HG02943 (cell line): Measurements from ENCODE around the gene ST7L.

Experiments
- ATAC-seq: cut with Tn5 transposase; IDR thresholded peaks from one replicate; pipeline ENCODE4 v1.9.1; 2021; ENCODE audit warnings: mild to moderate bottlenecking, low read depth, moderate library complexity; ENCODE audit not compliant: unreplicated experiment

ST7L gene

GRCh38 chr1:112554411-112554810 lies 64.5 kb downstream of the ST7L start:
- ATAC-seq, result no peak

GRCh38 chr1:112549590-112549989 lies 69.4 kb downstream of the ST7L start:
- no peak for ATAC-seq

DNA sequence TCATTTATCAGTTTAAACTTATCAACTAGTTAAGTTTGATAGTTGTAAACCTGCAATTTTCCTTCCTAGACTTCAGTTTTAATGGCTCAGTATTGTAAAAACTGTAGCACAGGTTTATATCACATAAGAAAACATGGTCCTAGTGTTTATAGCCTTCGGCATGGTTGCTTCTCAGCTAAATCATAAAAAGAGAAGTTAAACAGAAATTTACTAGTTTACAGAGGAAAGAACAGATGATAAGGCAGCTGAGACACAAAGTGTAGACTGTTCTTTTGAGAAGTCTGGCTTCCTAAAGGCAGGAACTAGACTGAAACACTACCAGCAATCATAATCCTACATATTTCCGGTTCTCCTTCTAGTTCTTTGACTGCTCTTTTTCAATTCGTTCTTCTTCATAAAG lies 70.4 kb downstream of the ST7L start:
- ATAC-seq, result no peak

- no peak for ATAC-seq
These were observed 72.9 kb downstream of the ST7L start for GRCh38 chr1:112546076-112546475.

DNA sequence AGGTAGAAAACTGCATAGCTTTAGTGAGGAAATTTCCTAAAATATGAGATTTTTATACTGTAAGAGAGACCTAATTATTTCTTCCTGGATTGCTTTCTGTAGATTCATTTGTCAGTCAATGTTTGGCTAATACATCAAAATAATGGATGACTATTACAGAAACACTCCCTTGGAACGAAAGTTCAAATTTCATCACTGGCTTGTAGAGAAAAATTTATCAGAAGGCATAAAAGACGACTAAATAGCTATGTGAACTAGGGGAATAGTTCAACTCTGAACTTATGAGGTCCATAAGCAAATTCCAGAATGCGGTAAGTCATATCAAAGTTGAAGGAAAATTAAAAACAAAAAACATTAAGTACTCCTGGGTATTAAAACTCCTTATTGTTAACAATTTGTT lies 74.2 kb downstream of the ST7L start:
- ATAC-seq, result no peak

DNA sequence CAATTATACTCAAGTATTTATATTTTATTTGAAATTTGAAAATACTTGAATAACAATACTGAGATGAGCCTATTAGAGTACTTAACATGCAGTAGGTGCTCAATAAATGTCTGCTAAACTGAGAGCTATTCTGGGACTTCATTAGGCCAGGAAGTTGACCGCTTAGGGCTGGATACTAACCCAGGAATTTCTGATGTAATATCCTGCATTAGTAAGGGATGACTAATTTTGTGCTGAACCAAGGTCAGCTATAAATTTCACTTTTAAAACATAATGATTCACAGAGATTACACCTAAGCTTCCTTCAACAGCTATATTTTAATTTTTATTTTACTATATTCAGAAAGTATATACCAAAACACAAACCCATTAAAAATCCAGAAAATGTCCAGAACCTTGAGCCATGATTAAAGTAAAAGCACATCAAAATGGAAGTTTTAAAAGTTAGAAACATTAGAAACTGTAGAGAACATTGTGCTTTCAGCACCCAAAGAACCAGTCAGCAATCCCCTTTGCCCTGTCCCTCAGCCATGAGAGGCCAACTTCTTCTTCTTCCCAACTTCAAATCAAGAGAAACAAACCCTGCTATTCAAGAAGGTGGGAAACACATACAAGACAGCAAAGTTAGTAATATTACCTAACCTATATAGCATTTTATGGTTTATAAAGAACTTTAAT lies 74.8 kb downstream of the ST7L start:
- ATAC-seq, result no peak

DNA sequence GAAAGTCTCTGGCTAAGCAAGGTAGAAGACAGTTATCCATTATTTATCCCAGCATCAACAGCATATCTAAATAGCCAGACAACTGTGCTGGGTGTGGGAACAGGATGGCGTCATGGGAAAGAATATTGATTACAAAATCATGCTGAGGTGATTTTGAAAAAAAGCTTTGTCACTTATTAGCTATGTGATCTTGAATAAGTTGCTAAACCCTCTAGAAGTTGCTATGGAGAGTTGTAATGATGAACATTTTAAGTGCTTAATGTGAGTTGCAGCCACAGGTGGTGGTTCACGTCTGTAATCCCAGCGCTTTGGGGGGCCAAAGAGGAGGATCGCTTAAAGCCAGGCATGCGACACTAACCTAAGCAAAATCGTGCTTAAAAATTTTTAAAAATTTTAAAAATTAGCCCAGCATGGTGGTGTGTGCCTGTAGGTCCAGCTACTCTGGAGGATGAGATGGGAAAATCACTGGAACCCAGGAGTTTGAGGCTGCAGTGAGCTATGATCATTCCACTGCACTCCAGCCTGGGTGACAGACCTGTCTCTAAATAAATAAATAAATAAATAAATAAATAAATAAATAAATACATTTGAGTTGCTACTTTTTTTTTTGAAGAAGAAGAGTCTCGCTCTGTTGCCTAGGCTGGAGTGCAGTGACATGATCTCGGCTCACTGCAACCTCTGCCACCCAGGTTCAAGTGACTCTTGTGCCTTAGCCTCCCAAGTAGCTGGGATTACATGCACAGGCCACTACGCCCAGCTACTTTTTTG lies 76.6 kb downstream of the ST7L start:
- ATAC-seq, result no peak

GRCh38 chr1:112541299-112541698 lies 77.6 kb downstream of the ST7L start:
- no peak for ATAC-seq

DNA sequence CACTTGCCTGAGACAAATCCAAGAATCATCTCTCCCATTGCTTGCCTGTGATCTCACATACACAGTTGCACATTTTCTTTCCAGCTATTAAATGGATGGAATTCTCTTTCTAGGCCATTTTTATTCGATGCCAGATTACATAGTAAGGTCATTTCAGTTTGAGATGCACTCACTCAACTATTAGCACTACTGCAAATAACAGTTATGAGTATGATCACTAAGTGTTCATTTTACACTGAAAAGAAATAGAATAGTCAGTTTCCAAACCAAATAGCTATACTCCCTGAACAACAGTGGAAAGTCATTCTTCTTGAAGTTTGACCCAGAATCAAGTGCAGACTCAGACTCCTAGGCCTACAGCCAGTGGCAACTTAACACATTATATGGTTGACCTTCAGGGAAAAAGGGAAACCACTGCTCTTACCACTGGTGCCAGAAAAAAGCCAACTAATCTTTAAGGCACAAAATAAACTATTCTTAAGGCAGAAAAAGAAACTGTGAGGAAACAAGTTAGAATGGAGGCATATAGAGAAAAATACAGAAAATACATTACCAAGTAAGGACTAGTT lies 78.6 kb downstream of the ST7L start:
- ATAC-seq, result no peak

DNA sequence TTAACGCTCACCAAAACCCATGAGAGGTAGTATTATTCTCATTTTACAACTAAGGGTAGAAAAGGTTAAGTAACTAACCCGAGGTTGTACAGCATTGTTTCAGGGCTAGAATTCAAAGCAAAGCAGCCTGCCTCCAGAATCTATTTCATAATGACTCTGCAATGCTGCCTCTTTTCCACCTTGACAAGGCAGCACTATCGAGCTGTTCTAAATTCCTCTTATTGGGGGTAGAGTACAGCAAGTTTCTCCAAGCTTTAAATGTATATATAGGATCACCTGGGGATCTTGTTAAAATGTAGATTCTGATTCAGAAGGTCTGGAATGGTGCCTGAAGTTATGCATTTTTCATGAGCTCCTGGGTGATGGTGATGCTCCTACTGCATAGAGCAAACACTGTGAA lies 80.1 kb downstream of the ST7L start:
- ATAC-seq, result no peak

- ATAC-seq, result no peak
These were observed 81.5 kb downstream of the ST7L start for GRCh38 chr1:112537456-112537855.

GRCh38 chr1:112536561-112536960 lies 82.4 kb downstream of the ST7L start:
- ATAC-seq, result no peak

GRCh38 chr1:112533029-112533428 lies 85.9 kb downstream of the ST7L start:
- ATAC-seq, result no peak

- ATAC-seq, result no peak
These were observed 86.9 kb downstream of the ST7L start for GRCh38 chr1:112532064-112532463.

DNA sequence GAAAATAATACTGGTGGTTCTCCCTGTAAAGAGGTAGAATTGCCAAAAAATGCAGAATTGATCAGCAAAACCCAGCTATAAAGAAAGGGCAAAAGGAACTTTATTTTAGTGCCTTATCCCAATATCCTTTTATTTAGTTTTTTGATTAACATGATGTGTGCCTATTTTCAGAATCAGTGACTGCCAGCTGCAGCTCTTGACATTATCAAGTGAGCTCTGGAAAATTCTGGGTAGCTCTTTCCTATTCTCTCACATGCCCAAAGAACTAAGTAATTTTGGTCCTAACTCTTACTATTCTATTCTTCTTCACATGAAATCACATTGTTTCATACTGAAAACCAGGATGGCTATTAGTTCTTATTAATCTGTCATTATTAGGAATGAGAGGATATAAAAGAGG lies 88.1 kb downstream of the ST7L start:
- ATAC-seq, result no peak

DNA sequence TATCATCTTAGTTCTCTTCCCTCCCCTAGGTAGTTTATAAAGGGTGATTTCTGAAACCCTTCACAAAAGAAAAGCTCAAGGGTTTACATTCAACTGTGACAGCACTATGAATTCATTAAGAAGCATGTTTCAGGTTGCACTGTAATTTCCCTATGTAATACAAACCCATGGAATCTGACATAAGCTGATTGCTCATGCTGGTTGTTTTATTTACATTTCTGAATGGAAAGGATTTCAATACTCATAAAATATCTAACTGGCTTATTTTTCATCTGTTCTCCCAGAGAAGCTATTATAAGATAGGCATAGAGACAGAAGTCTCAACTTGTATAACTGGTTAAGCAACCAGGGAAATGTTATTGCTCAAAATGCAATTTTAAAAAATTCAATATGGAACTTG lies 89.6 kb downstream of the ST7L start:
- ATAC-seq, result no peak

- no peak for ATAC-seq
These were observed 90.9 kb downstream of the ST7L start for GRCh38 chr1:112528076-112528475.

DNA sequence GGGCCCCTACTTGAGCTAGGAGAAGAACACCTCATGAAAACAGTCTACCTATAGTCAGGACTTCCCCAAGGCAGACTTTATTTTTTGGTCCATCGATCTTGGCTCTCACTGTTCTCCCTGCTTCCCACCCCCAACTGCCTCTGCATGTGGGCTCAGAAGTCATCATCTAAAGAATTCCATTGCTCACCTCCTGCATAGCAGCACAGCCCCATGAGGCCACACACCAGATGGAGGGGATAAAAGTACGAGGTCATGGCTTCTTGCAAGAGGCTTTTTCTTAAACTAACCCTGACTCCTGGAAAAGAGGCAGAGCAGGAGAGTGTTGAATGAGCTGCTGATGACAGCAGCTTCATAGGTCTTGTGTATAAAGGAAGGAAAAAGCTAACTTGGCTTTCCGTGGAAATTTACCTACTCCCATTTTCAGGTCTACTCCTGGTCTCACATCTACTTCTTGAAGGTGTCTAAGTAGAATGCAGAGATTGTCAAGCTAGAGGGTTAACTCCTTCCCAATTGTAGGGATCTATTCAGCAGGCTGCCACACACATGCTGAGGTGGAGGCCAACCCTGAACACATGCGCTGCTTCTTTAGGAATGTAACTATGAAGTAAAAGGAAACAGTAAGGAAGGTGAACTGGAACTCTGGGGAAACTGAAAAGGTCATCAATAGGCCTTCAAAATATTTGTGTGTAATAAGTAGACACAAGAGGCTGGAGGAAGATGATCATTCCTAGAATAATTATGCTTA lies 91.5 kb downstream of the ST7L start:
- no peak for ATAC-seq

DNA sequence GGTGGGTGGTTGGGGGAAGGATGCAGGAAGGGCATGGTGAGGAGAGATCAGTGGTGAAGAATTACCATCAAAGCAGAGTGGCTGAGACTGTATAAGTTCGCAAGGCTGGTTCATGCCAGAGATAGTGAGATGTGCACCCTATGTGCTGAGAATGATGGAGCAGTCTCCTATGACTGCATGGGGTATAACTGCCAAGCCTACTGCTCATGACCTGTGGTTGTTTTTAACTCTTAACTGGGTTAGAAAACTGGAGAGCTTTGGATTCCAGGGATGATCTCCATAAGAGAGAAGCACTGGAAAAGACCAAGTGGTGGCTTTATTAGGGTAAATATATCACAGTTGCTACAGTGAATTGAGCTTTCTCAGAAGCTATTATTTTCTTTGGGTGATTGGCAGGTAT lies 94.0 kb downstream of the ST7L start:
- ATAC-seq, result no peak

DNA sequence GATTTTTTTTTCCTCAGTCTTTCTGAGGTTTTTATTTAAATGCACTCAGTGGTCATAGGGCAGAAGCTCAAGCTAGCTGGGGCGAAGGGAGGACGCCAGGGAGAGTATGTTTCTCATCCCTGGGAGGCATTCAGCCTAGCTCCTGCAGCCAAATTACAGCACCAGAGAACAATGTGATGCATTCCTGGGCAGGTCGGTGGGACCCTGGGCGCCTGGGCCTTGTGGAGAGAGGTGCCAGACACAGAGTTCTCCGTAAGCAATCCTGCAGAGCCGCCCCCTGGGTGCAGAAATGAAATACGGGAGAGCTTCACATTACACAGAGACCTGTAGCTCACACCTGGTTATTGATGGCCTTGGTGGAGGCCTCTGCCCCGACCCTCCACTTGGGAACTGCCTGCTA lies 94.7 kb downstream of the ST7L start:
- ATAC-seq, result no peak

GRCh38 chr1:112522621-112523020 lies 96.3 kb downstream of the ST7L start:
- no peak for ATAC-seq
